GM21381 (cell line): ENCODE results near the gene LAMB2.

Experiments used
- ATAC-seq: cut with Tn5 transposase; IDR thresholded peaks from one replicate; pipeline ENCODE4 v1.9.1; 2021; ENCODE audit warnings: mild to moderate bottlenecking, moderate library complexity; ENCODE audit not compliant: unreplicated experiment

LAMB2 gene

DNA sequence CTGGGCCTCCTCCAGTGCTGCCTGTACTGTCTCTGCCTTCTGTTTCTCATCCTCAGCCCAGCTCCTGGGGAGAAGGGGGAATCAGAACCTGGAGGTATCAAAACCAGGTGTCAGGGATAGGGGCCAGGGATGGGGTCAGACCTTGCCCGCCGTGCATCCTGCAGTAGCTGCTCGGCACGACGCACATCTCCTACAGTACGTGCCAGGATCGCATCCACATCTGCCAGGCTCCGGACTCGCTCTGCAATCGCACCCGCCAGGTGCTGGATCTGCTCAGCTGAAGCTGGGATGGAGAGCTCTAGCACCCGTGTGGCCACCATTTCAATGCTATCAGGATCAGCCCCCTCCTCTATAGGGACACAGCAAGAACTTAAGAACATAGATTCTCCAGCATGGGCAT, 10.8 kb downstream of the LAMB2 start:
- no peak for ATAC-seq

GRCh38 chr3:49121132-49121736, 11.6 kb downstream of the LAMB2 start:
- peak; percentile 6 for ATAC-seq

DNA sequence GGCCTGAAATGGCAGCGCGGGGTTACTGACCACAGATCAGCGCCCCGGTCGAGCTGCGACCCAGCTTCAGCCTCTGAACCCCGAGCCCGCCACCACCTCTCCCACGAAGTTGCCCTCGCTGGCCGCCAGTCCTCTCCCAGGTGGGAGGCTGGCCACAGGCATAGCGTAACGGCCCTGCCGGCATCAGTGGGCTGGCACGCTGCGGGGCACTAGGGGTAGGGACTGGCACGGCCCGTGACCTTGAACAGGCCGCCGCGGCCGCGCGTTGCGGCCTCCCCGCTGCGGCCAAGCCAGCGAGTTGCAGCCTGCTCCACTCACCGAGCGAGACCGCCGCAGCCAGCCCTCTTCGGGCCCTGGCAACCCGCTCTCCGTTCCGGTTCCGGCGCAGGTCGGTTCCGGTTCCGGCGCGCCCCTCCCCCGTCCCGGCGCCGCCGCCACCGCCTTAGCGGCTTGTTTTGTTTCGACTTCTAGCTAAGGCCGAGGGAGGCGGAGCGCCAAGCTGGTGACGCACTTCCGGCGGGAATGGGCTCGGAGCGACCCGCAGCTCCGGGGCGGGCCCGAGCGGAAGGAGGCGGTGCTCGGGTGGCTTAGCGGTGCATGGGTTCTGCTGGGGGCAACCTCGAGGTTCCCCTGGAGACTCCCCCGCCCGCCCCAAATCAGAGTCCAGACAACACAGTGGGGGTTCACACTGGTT, 12.3 kb downstream of the LAMB2 start, which contains the start of gene USP19:
Gene USP19 (minus strand): TSS at position 386 of the 694 bp plus-strand sequence. CDS start 1,678 bp downstream, outside the sequence.
- ATAC-seq, result peak; percentile 94

- no peak for ATAC-seq
Observed at GRCh38 chr3:49120096-49120437, 12.8 kb downstream of the LAMB2 start.

DNA sequence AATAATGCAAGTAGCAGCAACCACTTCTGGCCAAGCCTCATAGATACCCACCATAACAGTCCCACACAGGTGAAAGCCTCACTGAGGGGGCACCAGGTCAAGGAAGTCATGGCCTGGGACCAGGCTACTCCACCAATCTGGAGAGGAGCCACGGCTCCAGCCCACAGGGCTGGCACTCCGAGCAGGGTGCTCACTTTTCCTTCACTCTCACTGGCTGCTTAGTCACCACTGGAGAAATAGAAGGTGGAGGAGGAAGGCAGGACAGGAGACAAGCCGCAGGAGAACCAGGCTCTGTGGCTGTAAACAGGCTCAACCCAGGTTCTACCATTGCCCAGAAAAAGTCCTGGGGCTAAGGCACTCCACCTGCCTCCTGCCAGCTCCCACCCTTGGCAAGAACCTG, 13.4 kb downstream of the LAMB2 start:
- no peak for ATAC-seq

DNA sequence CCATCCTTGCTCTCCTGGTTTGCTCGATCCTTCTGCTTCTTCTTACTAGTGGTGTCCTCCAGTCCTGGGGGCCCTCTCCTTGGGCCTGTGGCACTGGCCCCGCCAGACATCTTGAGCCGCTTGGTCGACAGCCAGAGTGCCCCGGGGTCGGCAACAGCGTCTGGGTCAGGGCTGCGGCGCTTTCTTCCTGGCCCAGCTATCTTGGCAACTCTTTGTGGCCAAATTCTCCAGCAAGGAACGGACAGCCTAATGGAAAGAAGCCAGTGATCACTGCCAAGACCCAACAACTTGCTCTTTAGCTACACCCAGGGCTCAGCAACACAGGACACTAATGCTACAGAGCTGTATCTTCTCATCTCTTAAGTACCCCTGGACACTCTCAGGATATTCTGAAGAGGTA, 13.8 kb downstream of the LAMB2 start:
- ATAC-seq, result no peak

- ATAC-seq, result no peak
Observed at GRCh38 chr3:49112262-49112661, 20.6 kb downstream of the LAMB2 start.

DNA sequence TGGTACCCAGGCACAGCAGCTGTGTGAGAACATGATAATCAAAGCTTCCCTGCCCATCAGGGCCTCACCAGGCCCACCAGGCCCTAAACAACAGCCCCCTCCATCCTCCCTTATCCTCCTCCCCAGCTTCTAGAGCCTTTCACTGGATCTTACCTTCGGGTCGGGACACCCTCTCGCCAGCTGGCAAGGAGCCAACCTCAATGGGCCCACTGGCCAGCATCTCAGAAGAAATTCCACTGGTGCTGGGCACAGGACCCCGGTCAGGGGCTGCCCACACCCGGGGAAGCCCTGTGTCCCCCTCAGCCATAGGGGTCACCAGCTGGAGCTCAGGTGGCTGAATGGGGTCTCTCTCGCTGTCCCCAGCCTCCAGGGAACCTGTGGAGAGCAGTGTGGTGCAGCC, 21.5 kb downstream of the LAMB2 start:
- no peak for ATAC-seq

- no peak for ATAC-seq
Observed at GRCh38 chr3:49110780-49111179, 22.1 kb downstream of the LAMB2 start.

- ATAC-seq, result no peak
Observed at GRCh38 chr3:49108346-49108745, 24.5 kb downstream of the LAMB2 start.

- ATAC-seq, result peak; percentile 81
Observed at GRCh38 chr3:49104427-49105291, 28.2 kb downstream of the LAMB2 start, which contains the start of gene QARS1. Gene QARS1, minus strand, starts transcription at chr3:49104757. Its CDS starts 24 bp downstream, at chr3:49104733.

GRCh38 chr3:49104052-49104426, 28.8 kb downstream of the LAMB2 start:
- ATAC-seq, result no peak

- no peak for ATAC-seq
Observed at GRCh38 chr3:49100046-49100615, 32.7 kb downstream of the LAMB2 start.

DNA sequence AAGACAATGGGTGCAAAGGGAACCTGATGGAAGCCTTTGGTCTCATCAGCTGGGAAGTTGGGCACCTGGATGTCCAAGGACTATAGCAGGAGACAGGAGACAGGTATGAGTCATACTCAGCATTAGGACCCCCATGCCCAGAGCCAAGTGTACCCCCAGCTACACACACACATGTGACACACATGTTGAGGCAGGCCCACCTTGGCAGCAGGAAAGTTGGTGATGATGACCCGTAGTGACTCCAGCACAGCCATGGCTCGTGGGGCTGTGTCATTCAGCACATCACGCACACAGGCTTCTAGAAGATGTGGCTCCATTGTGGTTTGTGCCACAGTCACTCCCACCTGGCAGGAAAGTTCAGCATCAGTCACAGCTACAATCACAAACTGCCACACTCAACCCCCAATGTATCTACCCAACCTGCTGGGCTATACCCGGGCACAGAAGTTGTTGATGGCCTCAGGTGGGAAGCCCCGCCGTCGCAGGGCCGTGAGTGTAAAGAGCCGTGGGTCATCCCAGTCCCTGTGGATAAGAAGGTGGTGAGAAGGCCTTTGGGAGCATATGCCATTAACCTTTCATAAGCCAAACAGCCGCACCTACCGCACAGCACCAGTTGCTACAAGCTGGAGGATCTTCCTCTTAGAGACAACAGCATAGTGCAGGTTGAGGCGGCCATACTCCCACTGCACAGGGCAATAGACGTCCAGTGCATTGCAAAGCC, 33.8 kb downstream of the LAMB2 start:
- ATAC-seq, result no peak

DNA sequence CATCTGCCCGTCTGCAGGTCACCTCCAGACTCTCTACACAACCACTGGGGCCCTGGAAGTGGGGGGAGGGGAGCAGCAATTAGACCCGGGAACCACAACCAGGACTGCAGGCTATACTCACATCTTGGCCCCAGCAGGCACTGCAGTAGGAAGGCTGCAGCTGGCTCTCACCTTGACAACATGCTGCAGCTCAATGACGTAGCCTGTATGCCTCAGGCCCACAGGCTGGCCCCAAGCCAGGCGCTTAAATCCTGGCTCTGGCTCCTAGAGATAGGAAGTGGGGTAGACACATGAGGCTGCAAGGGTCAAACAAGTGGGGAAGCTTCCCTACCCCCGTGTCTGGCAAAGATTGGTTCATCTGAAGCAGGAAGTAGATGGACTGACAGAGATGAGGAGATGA, 34.4 kb downstream of the LAMB2 start:
- no peak for ATAC-seq

DNA sequence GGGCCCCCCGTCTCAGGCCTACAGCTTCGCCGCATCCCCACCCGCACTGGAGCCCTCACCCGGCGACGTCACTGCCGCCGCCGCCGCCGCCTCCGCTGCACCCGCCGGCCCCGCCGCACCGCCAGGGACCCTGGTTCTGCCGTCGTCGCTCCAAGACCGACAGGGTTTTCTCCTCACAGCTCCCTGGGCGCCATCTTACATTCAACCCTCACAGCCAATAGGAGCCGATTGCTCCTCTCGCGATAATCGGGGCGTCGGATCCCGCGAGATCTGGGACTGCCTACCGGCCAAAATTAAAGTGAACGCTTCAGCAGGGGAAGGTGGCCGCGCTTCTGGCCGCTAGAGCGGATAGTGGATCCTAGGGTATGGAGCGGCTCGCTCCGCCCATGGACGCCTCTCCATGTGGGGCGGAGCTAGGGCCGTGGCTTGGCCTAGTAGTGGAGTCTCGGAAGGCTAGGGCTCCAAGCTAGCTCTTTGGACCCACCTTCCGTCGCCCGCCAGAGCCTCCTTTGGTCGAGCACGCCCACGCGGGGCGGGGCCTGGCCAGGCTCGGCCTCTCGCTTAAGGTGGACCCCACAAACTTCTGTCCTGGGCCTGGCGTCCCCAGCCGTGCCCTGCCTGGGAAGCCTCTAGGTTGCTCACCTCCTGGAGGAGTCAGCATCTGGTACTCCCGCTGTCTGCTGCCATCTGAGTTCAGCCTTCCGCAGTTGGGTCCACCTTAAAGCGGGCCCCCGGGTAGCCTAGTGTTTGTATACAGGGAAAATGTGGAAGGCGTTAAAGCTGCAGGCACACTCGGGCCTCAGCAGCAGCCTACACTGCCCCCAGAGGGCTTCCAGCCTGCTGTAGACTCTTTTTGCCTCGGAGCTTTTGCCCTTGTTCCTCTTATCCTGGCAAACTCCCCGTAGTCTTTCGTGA, 38.7 kb downstream of the LAMB2 start, which contains the start of gene QRICH1:
Gene QRICH1 (minus strand): TSS at position 219 of the 915 bp plus-strand sequence. CDS start 17,054 bp downstream, outside the sequence.
- peak; percentile 71 for ATAC-seq

GRCh38 chr3:49092938-49093852, 39.7 kb downstream of the LAMB2 start:
- ATAC-seq, result peak; percentile 43

- no peak for ATAC-seq
Observed at GRCh38 chr3:49081429-49081828, 51.4 kb downstream of the LAMB2 start.
